Fibroblast of the aortic adventitia (primary cell): ENCODE results near the gene SYDE2. TPM values are rescaled to one million over a fixed set of nuclear protein-coding genes. Genes with fewer than 3 reads are reported as not detected.

Source experiments
- DNase-seq: peaks from one replicate; pipeline ENCODE4 v3.0.0-alpha.2; 2010; ENCODE audit warnings: low read depth
- H3K4me3 ChIP-seq: 2 replicates; pipeline ENCODE4 v1.5.1; 2011; ENCODE audit warnings: low read depth, mild to moderate bottlenecking, control low read depth, low read length, moderate library complexity
- CTCF ChIP-seq: IDR thresholded peaks from 2 replicates; pipeline ENCODE4 v1.5.1; 2011; ENCODE audit warnings: mild to moderate bottlenecking, low read length, control low read depth, inconsistent platforms; ENCODE audit not compliant: insufficient read depth
- total RNA-seq: library from RNA; depleted of rRNA; stranded (reverse); fragments of >200 nt; gene quantifications from 2 replicates; pipeline ENCODE4 v1.2.3, GENCODE V29; 2012; ENCODE audit warnings: low replicate concordance

SYDE2 gene
- total RNA-seq, 1 donor: 5.2 TPM

GRCh38 chr1:85124091-85124490 is 76.7 kb downstream of the SYDE2 start:
- no peak overlapping the region for H3K4me3 ChIP-seq
- TF ChIP-seq CTCF: no peak
- no peak for DNase-seq

- DNase-seq: no peak
- TF ChIP-seq CTCF: no peak
Measured at GRCh38 chr1:85122169-85122568, 78.6 kb downstream of the SYDE2 start.

GRCh38 chr1:85121744-85122143 is 79.1 kb downstream of the SYDE2 start:
- no peak overlapping the region for H3K4me3 ChIP-seq
- DNase-seq: no peak

More at GRCh38 chr1:85122169-85122568, 78.6 kb downstream of the SYDE2 start:
- H3K4me3 ChIP-seq: no peak overlapping the region

DNA sequence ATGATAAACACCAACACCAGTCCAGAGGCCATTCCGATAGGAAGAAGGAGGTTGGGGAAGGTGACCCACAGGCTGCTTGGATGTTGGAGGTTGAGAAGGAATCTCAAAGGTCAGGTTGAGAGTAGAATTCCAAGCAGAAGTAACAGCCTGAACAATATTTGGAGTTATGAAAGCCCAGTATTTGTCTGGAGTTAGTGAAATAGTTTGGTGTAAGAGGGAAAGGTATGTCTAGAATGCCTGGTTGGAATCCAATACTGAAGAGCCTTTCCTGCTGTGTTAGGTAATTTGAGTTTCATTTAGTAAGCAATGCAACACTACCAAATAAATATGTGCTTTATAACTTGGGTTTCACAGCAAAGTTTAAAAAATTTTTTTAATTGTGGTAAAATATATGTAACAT is 82.1 kb downstream of the SYDE2 start:
- no peak overlapping the region for H3K4me3 ChIP-seq
- TF ChIP-seq CTCF: no peak
- peak; percentile 15 for DNase-seq

More at GRCh38 chr1:85121744-85122143, 79.1 kb downstream of the SYDE2 start:
- no peak for TF ChIP-seq CTCF

GRCh38 chr1:85116856-85117255 is 84.0 kb downstream of the SYDE2 start:
- TF ChIP-seq CTCF: no peak
- no peak for DNase-seq
- no peak overlapping the region for H3K4me3 ChIP-seq

DNA sequence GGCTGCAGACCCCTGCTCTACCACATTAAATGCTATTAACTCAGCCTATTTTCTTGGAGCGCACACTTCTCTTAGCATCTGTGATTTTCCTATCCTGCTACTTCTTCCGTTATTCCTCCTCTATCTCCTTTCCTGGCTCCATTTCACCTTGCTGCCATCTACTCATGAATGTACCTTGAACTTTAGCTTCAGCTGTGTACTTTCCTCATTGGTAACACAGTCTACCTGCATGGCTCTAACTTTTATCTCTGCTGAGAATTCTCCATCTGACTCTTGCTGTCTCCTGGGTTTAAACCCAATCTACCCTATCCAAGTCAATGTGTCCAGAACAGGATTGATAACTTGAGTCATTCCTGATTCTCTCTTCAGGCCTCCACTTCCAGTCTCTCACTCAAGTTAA is 84.9 kb downstream of the SYDE2 start:
- H3K4me3 ChIP-seq: no peak overlapping the region
- TF ChIP-seq CTCF: no peak
- no peak for DNase-seq

- no peak overlapping the region for H3K4me3 ChIP-seq
- TF ChIP-seq CTCF: no peak
- DNase-seq: no peak
Measured at GRCh38 chr1:85111695-85112094, 89.1 kb downstream of the SYDE2 start.
